ENCODE results near the gene PPIA. TPM values are rescaled to one million over a fixed set of nuclear protein-coding genes. Genes with fewer than 3 reads are reported as not detected.

The PPIA gene
- total RNA-seq, 2 experiments from 2014 or later = 2,824 to 2,882 TPM

GRCh38 chr7:44765579-44766415, 30.7 kb upstream of the PPIA start:
- no peak overlapping the region for H3K4me3 Mint-ChIP-seq
- H3K9me3 Mint-ChIP-seq = no peaks in the 10 kb centered on the region
- peaks cover 28% of the 10 kb centered on the region for H3K36me3 Mint-ChIP-seq (ENCODE audit: low read depth)
- intact Hi-C loops (cut with micrococcal nuclease) = no loop called here
- no peak overlapping the region for H3K27ac Mint-ChIP-seq
- CTCF ChIA-PET = no interaction called here
- H3K27me3 Mint-ChIP-seq = no peaks in the 10 kb centered on the region
- no peak for ATAC-seq
- peaks cover 27% of the 10 kb centered on the region for H3K4me1 Mint-ChIP-seq (ENCODE audit: low read depth)
- no peak for TF ChIP-seq CTCF (IDR thresholded peaks at IDR 0.05)
- no peak for DNase-seq
- POLR2A ChIA-PET = no interaction called here

- Mint-ChIP-seq H3K4me1 (ENCODE audit: low read depth) (peaks cover 30% of the 10 kb centered on the region), H3K9me3 (no peaks in the 10 kb centered on the region), H3K27me3 (no peaks in the 10 kb centered on the region), H3K4me3 (no peak overlapping the region), H3K36me3 (ENCODE audit: low read depth) (peaks cover 27% of the 10 kb centered on the region), H3K27ac (no peak overlapping the region)
- no peak for TF ChIP-seq CTCF (IDR thresholded peaks at IDR 0.05)
- CTCF ChIA-PET = no interaction called here
- intact Hi-C loops (cut with micrococcal nuclease) = no loop called here
- POLR2A ChIA-PET = no interaction called here
- DNase-seq = no peak
- ATAC-seq = no peak
These were observed 30.1 kb upstream of the PPIA start for GRCh38 chr7:44766416-44766801.

- DNase-seq = no peak
- no peak overlapping the region for H3K4me3 Mint-ChIP-seq
- peaks cover 31% of the 10 kb centered on the region for H3K4me1 Mint-ChIP-seq (ENCODE audit: low read depth)
- TF ChIP-seq CTCF (IDR thresholded peaks at IDR 0.05) = no peak
- intact Hi-C loops (cut with micrococcal nuclease) = no loop called here
- H3K27ac Mint-ChIP-seq = no peak overlapping the region
- H3K36me3 Mint-ChIP-seq (ENCODE audit: low read depth) = peaks cover 21% of the 10 kb centered on the region
- CTCF ChIA-PET = no interaction called here
- POLR2A ChIA-PET = interaction anchor here (0.8 kb wide), 1 partner anchor 82 kb away, joined by 3 read pairs; no protein-coding TSS in a partner anchor
- H3K9me3 Mint-ChIP-seq = no peaks in the 10 kb centered on the region
- no peak for ATAC-seq
- no peaks in the 10 kb centered on the region for H3K27me3 Mint-ChIP-seq
These were observed 29.2 kb upstream of the PPIA start for GRCh38 chr7:44767134-44767911.

- H3K4me3 Mint-ChIP-seq = no peak overlapping the region
- H3K27me3 Mint-ChIP-seq = no peaks in the 10 kb centered on the region
- H3K4me1 Mint-ChIP-seq (ENCODE audit: low read depth) = peaks cover 31% of the 10 kb centered on the region
- no peaks in the 10 kb centered on the region for H3K9me3 Mint-ChIP-seq
- H3K27ac Mint-ChIP-seq = peak overlapping the region; percentile 52
- DNase-seq (no peak), ATAC-seq (peak; percentile 34)
- H3K36me3 Mint-ChIP-seq (ENCODE audit: low read depth) = peaks cover 20% of the 10 kb centered on the region
- intact Hi-C loops (cut with micrococcal nuclease) = no loop called here
- ChIA-PET POLR2A (interaction anchor here (0.7 to 1.9 kb wide), 7 partner anchors 13 to 188 kb away, joined by 3 to 5 read pairs (median 3); no protein-coding TSS in a partner anchor), CTCF (no interaction called here)
- no peak for TF ChIP-seq CTCF (IDR thresholded peaks at IDR 0.05)
These were observed 28.4 kb upstream of the PPIA start for GRCh38 chr7:44767912-44768627.
